Fibroblast of lung (primary cell): Measurements from ENCODE around the gene DPY30.

Experiments used
- CTCF ChIP-seq, 2 donors: IDR thresholded peaks in 1 of 2; conservative IDR thresholded peaks in 1 of 2; 1 replicate in 1 of 2; 2 replicates in 1 of 2; pipeline ENCODE4 v1.5.1; 2011 to 2012; ENCODE audit warnings: low read length in 2 of 2, control low read depth in 1 of 2, inconsistent platforms in 1 of 2, low read depth in 1 of 2, mild to moderate bottlenecking in 1 of 2
- EZH2 ChIP-seq: IDR thresholded peaks from 2 replicates; pipeline ENCODE4 v1.5.1; 2012; ENCODE audit warnings: low read length, control low read depth, mild to moderate bottlenecking; ENCODE audit errors: missing control alignments

GRCh38 chr2:32064713-32065112 is 25.1 kb upstream of the DPY30 start:
- TF ChIP-seq EZH2 (no peak), CTCF (conservative IDR thresholded peaks at IDR 0.05 in 1 of 2, IDR thresholded peaks at IDR 0.05 in 1 of 2; ENCODE audit: low read depth in 1 of 2, low read length in 2 of 2) (no peak)
